ENCODE results near the gene NPW. TPM values are rescaled to one million over a fixed set of nuclear protein-coding genes. Genes with fewer than 3 reads are reported as not detected.

The NPW gene
- total and polyA plus RNA-seq, 9 of the 15 experiments (the other 6 are each of a cell fraction or from before 2014, with no cell fraction given) = 0.14 to 4.0 (median 2.6) TPM; not detected in 4

- H4K20me1 ChIP-seq (replicated peaks; ENCODE audit: control insufficient read depth, insufficient read depth, low read length) = no peaks in the 10 kb centered on the region
- no peaks in the 10 kb centered on the region for H3K9me3 ChIP-seq (replicated peaks; ENCODE audit: control insufficient read depth, insufficient read depth, low read depth, low read length)
- ChIA-PET CTCF (ENCODE audit: low intra/inter-chr PET ratio) (no interaction called here), POLR2A (interaction anchor here (1.4 to 1.8 kb wide), 2 partner anchors 9 to 18 kb away, joined by 3 to 10 read pairs; partner anchors contain the start of gene RPS2)
- in situ Hi-C loops (cut with MboI) = no loop called here
- WGBS (ENCODE audit: insufficient coverage, low coverage, missing lambda C conversion rate) = 83% methylated on average over 10 of the region's 16 CpGs
- no peak overlapping the region for H3K27ac ChIP-seq (ENCODE audit: extremely low read depth, low read depth, low read length)
- ATAC-seq (no peak), FAIRE-seq (no peak), DNase-seq (ENCODE audit: extremely low read depth in 1 of 4, low spot score in 3 of 4) (no peak)
- intact Hi-C loops (cut with micrococcal nuclease) = no loop called here
- peak overlapping the region in 1 of 2 experiments; percentile 56; a peak in 2 of 4 replicates for H3K9ac ChIP-seq (ENCODE audit: insufficient read depth in 1 of 2, low read depth in 2 of 2, low read length in 2 of 2)
- H3K4me2 ChIP-seq (ENCODE audit: insufficient read depth, low read length) = no peak overlapping the region
- TF ChIP-seq POLR2G (IDR thresholded peaks at IDR 0.05; ENCODE audit: low read depth, low read length) (peak; percentile 21; the same call in 1 of the 2 replicates), TAF7 (tag; IDR thresholded peaks at IDR 0.05) (no peak)
- H3K4me1 ChIP-seq (replicated peaks in 1 of 2; ENCODE audit: control insufficient read depth in 2 of 2, insufficient read depth in 2 of 2, low read length in 2 of 2) = peaks cover 7 to 76% of the 10 kb centered on the region in 2 experiments; a peak in 4 of 5 replicates
- peaks cover 53% of the 10 kb centered on the region; the same call in 2 of the 3 replicates for H3K36me3 ChIP-seq (ENCODE audit: control insufficient read depth, insufficient read depth, low read length)
- H3K9me1 ChIP-seq (ENCODE audit: control insufficient read depth, insufficient read depth, low read length) = no peaks in the 10 kb centered on the region
- no peak overlapping the region for H2AFZ ChIP-seq (ENCODE audit: low read depth, low read length)
- no peaks in the 10 kb centered on the region for H3K27me3 ChIP-seq (ENCODE audit: control insufficient read depth in 2 of 2, insufficient read depth in 2 of 2, low read length in 2 of 2)
- BruUV-seq (replicated peaks) = no TSS peak
- H3K79me2 ChIP-seq (ENCODE audit: control insufficient read depth, insufficient read depth, low read length) = peaks cover 38% of the 10 kb centered on the region
- peak overlapping the region; percentile 8; the same call in 1 of the 2 replicates for H3K4me3 ChIP-seq
These were observed 46.0 kb upstream of the NPW start for GRCh38 chr16:1973461-1974156.

Measured in K562 (cell line).